NCI-H128 (cell line): ENCODE data around the gene DECR2.
A peak's percentile ranks its signal among the peaks of the same experiment; 100 is the strongest.
"Not testable (repeated sequence)": the region's sequence is repeated elsewhere in the genome, so short reads cannot be mapped to it uniquely, and the experiment has no call there.

Experiments used
- DNase-seq: peaks from one replicate; lab custom pipeline; 2025; ENCODE audit not compliant: unreplicated experiment; lab: John Stamatoyannopoulos, UW

DECR2 gene

DNA sequence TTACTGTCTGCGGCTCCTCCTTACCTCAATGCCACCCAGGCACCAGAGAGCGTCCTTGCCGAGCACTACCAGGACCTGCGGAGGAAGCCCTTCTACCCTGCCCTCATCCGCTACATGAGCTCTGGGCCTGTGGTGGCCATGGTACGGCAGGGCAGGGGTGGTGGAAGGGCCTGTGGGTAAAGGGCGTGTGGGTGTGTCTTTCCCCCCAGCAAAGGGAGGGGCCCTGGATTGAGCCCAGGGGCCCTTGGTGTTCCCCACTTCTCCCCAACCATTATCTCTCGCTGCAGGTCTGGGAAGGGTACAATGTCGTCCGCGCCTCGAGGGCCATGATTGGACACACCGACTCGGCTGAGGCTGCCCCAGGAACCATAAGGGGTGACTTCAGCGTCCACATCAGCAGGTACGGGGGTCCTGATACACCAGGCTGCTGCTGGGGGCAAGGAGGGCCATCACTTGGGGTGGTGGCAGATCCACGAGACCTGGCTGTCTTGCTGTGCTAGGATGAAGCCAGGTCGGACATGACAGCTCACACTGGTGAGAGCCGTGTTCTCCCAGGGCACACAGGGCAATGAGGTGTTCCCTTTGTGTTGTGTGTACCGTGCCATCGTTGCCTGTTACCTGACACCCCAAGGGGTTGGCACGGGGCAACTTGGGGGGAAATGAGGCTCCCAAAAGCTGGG, 2.2 kb upstream of the DECR2 start:
- no peak for DNase-seq

DNA sequence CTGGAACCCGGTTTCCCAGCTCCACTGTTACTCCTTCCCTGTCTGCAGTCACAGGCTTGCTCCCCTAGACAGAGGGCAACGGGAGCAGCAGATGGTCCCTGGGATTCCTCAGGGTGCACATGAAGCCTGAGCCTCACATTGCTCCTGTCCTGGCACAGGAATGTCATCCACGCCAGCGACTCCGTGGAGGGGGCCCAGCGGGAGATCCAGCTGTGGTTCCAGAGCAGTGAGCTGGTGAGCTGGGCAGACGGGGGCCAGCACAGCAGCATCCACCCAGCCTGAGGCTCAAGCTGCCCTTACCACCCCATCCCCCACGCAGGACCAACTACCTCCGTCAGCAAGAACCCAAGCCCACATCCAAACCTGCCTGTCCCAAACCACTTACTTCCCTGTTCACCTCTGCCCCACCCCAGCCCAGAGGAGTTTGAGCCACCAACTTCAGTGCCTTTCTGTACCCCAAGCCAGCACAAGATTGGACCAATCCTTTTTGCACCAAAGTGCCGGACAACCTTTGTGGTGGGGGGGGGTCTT, 1.6 kb upstream of the DECR2 start:
- DNase-seq, result no peak

DNA sequence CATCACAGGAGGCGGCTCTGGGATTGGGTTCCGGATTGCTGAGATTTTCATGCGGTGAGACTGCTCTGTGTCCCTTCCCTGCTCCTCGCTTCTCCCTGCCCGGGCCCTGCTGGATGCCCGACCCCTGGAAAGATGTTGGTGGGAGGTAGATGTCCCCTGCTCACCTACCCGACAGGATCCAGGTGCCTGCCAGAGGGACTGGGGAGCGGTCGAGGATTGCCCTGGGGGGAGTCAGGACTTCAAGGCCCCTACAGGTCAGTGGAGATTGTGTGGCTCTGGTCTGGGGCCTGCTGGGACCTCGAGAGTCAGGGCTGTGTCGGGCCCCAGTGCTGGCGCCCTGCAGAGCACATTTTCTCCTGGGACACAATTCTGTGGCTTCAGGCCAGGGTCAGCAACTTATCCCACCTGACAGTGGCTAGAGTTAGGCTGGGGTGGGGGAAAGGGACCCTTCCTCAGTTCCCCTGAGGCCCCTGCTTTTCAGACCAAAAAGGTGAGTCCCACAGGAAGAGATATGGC, 3.3 kb downstream of the DECR2 start:
- no peak for DNase-seq

DNA sequence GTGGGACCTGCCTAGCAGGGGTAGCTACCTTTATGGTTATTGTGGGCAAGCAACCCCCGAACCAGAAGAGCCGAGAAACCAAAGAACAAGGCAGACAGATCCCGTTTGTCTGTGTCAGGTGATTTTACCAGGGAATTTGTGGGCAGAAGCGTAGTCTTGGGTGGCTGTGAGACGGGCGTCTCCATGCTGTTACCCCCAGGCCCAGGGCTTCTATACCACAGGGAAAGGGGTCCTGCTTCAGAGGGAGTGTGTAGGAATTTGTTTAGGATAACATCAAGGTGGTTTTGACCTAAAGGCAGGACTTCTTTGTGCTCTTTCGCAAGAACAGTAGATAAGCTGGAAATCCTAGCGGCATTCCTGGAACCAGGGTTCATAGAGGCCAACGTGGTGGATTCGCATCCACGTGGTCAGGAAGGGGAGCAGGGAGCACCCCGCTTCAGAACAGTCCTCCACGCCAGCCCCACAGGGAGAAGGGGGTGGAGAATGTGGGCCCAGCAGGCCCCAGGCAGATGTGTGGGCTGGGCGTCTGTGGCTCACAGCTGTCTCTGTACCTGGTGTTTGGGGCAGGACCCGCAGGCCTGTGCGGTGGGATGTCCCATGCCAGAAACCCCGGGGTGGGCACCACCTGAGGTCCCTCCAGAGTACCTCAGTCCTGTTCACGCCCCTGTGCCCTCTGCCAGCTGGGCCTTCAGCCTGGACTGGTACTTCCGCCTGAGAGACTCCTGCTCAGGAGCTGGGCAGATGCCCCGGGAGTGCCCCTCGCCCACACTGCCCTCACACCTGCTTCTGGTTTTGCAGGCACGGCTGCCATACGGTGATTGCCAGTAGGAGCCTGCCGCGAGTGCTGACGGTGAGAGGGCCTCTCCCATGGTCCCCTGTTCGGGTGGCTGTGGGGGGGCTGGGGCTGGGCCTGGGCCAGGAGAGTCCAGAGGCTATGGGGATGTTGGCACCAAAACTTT, 4.1 kb downstream of the DECR2 start:
- no peak for DNase-seq

DNA sequence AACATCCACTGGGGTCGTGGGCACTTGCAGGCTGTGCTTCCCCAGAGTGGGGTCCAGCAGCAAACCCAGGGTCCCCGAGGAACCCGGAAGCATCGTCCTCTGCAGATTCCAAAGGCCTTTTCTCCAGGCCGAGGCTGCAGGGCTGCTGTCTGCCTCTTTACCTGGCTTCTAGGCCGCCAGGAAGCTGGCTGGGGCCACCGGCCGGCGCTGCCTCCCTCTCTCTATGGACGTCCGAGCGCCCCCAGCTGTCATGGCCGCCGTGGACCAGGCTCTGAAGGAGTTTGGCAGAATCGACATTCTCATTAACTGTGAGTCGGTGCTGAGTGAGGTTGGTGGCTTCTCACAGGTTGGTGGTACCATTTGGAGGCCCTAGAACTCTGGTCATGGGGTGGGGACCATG, 5.6 kb downstream of the DECR2 start:
- no peak for DNase-seq

DNA sequence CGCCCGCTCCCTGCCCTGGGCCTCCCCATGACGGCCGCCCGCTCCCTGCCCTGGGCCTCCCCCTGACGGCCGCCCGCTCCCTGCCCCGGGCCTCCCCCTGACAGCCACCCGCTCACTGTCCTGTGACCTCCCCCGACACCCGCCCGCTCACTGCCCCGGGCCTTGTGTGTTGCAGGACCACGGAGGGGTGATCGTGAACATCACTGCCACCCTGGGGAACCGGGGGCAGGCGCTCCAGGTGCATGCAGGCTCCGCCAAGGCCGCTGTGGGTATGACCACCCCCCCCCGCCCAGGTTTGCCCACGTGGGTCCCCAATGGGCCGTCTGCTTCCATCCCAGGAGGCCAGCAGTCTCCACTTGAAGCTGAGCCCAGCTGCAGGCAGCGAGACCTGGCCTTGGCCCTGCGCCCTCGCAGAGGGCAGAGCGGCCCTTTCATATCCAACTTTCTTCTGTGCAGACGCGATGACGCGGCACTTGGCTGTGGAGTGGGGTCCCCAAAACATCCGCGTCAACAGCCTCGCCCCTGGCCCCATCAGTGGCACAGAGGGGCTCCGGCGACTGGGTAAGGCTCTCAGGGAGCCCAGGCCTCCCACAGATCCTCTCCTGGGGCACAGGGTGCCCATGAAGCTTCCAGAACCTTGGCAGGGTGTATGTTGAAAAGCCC, 9.0 kb downstream of the DECR2 start:
- DNase-seq, result no peak

DNA sequence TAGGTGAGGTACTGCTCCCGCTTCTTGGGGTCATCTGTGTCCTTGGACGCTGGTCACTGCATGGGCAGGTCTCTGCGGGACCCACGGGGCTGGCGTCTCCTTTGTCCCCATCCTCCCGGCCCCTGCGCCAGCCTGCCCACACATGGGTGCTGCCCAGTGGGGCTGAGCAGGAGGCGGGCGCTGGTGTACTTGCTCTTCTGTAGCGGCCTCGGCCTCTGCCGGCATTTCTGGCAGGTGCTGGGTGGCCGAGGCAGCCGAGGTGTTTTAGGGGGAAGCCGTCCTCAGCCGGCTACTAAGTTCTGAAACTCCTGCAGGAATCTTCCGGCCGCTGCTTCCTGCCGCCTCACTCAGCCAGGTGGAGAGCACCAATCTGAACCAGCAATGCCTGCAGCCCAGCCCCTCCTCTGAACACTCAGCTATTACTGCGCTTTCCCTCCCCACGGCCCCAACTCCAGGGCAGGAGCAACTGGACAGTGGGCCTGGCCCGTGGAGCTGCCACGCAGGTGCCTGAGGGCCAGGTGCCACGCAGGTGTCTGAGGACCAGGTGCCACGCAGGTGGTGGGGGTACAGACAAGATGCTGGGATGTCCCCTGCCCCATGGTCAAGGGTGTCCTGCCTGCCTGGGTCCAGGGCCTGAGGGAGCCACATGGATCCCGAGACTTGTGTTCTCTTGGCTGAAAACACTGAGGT, 10.0 kb downstream of the DECR2 start:
- no peak for DNase-seq

DNA sequence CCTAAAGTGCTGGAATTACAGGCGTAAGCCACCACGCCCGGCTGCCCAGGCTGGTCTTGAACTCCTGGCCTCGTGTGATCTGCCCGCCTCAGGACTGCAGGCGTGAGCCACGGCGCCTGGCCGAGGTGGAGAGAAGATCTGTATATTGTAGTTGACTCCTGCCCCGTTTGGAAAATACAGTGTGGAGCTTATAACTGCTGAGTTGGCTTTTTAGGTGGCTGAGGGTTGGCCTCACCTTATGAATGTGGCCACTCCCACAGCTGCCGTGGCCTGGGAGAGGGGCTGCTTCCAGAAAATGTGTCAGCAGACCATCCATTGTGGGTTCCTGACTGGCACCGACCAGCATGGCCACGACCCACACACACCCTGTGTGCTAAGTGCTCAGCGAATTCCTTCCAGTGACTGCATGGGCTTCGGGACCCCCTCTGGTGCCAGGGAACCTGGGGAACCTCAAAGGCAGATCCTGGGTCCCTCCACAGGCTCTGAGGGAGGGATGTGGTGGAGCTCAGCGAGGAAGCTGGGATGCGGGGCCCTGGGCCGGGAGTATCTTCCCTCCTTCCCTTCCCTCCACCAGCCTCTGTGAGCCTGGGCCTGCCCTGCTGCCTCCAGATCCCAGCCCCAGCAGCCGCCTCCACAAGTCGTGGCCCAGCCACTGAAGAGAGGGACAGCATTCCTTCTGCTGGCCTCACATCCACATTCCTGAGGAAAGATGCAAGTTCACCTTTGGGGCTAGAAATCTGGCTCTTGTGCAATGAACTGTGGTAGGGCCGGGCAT, 12.9 kb downstream of the DECR2 start:
- DNase-seq, result no peak

DNA sequence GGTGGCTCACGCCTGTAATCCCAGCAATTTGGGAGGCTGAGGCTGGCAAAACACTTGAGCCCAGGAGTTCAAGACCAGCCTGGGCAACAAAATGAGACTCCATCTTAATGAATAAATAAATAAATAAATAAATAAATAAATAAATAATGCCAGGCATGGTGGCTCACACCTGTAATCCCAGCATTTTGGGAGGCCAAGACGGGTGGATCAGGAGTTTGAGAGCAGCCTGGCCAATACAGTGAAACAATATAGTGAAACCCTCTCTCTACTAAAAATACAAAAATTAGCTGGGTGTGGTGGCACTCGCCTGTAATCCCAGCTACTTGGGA, 13.4 kb downstream of the DECR2 start:
- DNase-seq, result not testable (repeated sequence)

DNA sequence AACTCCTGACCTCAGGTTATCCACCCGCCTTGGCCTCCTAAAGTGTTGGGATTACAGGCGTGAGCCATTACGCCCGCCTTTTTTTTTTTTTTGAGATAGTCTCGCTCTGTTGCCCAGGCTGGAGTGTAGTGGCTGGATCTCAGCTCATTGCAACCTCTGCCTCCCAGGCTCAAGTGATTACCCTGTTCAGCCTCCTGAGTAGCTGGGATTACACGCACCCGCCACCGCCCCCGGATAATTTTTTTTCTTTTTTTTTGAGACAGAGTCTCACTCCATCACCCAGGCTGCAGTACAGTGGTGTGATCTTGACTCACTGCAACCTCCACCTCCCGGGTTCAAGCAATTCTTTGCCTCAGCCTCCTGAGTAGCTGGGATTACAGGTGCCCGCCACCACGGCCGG, 20.5 kb downstream of the DECR2 start:
- not testable (repeated sequence) for DNase-seq

DNA sequence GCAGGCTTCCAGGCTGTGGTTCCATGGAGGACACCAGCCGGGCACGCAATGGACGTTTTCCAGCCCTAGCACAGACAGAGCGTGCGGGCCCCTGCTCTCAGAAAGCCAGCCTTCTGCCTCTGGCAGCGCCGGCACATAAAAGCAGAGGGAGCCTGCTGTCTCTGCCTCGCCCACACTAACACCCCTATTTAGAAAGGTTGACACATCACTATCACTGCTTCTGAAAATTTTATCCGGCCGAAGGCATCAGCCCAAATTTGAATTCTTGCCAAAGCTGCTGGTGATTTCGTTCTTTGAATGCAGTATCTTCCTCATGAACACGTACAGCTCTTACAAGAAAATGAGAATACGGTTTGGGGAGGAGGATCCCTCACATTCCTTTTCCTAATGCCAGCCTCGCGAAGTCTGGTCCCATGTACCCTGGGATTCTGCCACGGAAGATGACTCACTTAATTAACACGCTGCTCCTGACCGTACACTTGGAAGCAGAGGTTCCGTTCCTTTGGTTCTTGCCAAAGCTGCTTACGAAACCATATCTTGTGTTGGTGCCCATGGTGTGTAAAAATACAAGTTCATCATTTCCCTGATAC, 22.4 kb downstream of the DECR2 start:
- DNase-seq, result no peak

DNA sequence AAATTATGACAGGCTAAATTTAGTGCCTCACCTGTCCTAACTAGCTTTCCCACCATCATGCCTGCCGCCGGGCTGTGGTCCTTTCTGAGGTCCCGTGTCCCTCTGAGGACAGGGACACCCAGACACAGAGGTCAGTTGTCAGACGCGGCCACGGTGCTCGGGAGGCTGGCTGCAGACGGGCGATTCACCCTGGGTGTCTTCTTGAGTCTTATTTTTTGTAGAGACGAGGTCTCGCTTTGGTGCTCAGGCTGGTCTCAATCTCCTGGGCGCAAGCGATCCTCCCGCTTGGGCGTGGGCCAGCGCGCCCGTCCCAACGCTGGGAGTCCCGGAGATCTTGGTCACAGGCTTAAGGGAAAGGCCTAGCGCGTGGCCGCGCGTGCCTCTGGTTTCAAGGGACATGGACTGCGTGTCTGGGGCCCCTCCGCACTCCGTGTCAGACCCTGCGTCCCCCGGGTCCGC, 23.0 kb downstream of the DECR2 start:
- no peak for DNase-seq

DNA sequence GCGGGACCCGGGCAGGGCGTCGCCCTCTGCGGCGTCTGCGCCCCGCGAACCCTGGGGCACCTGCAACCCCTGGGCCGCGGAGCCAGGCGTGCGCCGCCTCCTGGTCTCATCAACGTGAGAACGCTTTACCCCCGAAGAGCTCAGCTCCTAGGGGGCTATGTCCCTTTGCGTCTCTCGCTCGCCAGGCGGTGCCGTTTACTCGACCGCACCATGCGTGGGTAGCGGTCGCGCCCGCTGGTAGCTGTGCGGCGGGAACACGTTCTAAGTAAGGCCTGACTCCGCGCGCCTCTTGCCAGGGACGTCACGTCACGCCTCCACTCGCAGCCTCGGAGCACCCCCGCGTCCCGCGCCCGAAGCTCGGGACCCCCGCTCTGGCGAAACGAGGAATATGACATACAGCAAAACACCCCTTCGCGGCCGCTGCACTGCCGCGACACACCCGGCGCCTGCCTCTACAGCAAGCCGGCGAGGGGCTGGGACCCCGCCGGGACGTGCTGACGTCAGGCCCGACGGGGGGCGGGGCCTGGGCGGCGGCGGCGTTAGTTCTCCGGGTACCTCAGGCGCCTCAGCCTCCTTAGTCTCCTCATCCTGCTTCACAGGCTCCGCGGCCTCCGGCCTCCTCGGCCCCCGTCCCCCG, 23.5 kb downstream of the DECR2 start, which contains the start of gene RAB11FIP3:
TSS of gene RAB11FIP3 (plus strand) at position 568 of the 637 bp plus-strand sequence. CDS start 358 bp downstream, outside the sequence.
- DNase-seq, result peak; percentile 49

DNA sequence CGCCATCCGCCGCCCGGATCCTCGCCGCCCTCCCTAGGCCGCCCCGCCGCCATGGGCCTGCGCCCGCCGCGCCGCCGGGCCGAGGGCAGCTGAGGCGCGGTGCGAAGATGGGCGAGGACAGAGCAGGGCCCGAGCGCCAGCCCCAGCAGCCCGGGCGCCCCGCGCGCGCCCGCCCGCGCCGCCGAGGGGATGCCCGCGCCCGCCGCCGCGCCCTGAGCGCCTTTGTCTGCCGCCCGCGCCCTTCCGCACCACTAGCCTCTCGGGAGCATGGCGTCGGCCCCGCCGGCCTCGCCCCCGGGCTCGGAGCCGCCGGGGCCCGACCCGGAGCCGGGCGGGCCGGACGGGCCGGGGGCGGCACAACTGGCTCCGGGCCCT, 24.0 kb downstream of the DECR2 start:
- no peak for DNase-seq

DNA sequence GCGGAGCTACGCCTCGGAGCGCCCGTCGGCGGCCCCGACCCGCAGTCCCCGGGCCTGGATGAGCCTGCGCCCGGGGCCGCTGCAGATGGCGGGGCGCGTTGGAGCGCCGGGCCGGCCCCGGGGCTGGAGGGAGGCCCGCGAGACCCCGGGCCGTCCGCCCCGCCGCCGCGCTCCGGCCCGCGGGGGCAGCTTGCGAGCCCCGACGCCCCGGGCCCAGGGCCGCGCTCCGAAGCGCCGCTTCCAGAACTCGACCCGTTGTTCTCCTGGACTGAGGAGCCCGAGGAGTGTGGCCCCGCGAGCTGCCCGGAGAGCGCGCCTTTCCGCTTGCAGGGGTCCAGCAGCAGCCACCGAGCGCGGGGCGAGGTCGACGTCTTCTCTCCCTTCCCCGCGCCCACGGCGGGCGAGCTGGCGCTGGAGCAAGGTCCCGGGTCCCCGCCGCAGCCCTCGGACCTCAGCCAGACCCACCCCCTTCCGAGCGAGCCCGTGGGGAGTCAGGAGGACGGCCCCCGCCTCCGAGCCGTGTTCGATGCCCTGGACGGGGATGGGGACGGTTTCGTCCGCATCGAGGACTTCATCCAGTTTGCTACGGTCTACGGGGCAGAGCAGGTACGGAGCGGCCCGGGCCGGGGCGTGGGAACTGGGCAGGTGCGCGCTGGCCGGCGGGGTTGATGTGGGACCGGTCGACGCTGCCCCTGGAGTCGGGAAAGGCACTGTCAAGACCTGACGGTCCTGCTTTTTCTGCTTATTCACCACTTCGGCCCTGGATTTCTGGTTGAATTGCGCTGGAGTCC, 24.6 kb downstream of the DECR2 start:
- DNase-seq, result no peak

DNA sequence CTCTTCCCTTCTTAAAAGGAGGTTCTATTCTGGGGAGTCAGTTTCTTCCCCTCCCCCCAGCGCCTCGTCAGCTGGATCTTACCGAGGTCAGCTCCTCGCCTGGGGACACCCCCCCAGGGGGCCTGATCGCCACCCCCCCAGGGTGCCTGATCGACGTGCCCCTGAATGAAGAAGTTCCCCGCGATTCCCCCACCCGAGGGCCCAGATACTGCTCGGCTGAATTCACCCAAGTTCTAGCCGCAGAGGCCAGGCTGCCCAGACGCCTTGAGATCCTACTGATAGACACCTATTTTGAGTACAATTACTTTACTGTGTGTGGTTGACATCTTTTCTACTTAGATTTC, 25.2 kb downstream of the DECR2 start:
- no peak for DNase-seq

DNA sequence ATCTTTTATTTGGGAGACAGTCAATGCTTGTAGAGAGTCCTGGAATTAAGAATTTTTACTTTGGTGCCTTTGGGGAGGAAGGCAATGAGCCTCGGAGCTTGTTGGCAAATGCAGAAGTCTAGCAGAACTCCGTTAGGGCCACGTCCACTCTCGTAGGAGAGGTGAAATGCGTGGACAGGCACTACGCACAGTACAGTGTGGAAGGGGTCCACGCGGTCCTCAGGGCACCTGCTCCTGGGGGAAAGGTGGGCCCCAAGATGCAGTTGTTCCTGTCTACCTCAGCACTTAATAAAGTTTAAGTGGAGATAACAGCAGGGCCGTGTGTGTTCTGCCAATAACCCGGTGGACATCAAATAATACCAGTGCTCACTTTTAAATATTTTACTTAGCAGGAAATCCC, 25.6 kb downstream of the DECR2 start:
- no peak for DNase-seq

DNA sequence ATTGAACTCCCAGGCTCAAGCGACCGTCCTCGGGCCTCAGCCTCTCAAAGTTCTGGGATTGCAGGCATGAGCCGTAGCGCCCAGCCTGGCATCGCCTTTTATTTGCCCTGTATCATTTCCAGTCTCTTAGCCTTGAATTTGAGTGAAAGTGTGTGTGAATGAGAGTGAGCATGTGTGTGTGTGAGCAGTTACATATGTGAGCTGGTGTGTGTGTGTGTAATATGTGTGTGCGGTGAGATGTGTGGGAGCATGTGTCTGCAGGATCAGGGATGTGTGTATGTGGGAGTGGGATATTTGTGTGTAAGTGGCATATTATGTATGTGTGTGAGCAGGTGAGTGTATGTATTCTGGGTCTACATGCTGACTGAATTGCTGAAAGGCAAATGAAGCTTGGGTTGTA, 29.2 kb downstream of the DECR2 start:
- no peak for DNase-seq
